ENCODE data around the gene HMGA1. TPM values are rescaled to one million over a fixed set of nuclear protein-coding genes. Genes with fewer than 3 reads are reported as not detected.
A peak's percentile ranks its signal among the peaks of the same experiment; 100 is the strongest.

HMGA1 gene
- polyA plus RNA-seq, 3 donors: 11.4 to 37.9 (median 17.6) TPM

- TF ChIP-seq CTCF (IDR thresholded peaks at IDR 0.05): no peak
These were observed 1.2 kb upstream of the HMGA1 start for GRCh38 chr6:34235307-34236130.

GRCh38 chr6:34236131-34236442 lies 586 bp upstream of the HMGA1 start:
- Mint-ChIP-seq H3K36me3 (peaks cover 12 to 24% of the 10 kb centered on the region in 2 donors), H3K27me3 (ENCODE audit: low read depth in 3 of 3) (peaks cover 0 to 2% (median 1%) of the 10 kb centered on the region in 3 donors), H3K27ac (peak overlapping the region; percentile 90 to 97 (median 95)), H3K4me1 (peaks cover 27% of the 10 kb centered on the region), H3K9me3 (no peaks in the 10 kb centered on the region), H3K4me3 (peak overlapping the region; percentile 77 to 82)
- Histone ChIP-seq H3K4me3 (replicated peaks in 1 of 3; ENCODE audit: low read depth in 2 of 3, low read length in 3 of 3) (peak overlapping the region; percentile 27 to 69 (median 37)), H3K36me3 (replicated peaks in 1 of 2; ENCODE audit: control insufficient read depth in 1 of 2, insufficient read depth in 2 of 2, low read length in 2 of 2) (peaks cover 4 to 9% of the 10 kb centered on the region in 2 donors), H3K9ac (ENCODE audit: insufficient read depth, low read length, poor library complexity, severe bottlenecking) (peak overlapping the region; percentile 89), H3K9me3 (replicated peaks in 1 of 2; ENCODE audit: control insufficient read depth in 1 of 2, insufficient read depth in 1 of 2, low read length in 2 of 2) (no peaks in the 10 kb centered on the region), H3K27me3 (ENCODE audit: control insufficient read depth in 2 of 2, insufficient read depth in 2 of 2, low read length in 2 of 2) (no peaks in the 10 kb centered on the region), H3K4me1 (ENCODE audit: control insufficient read depth in 1 of 2, insufficient read depth in 2 of 2, low read length in 2 of 2) (peaks cover 19 to 34% of the 10 kb centered on the region in 2 donors), H3K27ac (ENCODE audit: low read depth in 1 of 2, low read length in 2 of 2) (peak overlapping the region; percentile 86 to 97), H4K20me1 (ENCODE audit: insufficient read depth, low read length) (peaks cover 32% of the 10 kb centered on the region), H2AFZ (ENCODE audit: insufficient read depth, low read depth, low read length, poor library complexity, severe bottlenecking) (no peak overlapping the region), H3K79me2 (ENCODE audit: insufficient read depth, low read length) (peaks cover 30% of the 10 kb centered on the region), H3K4me2 (replicated peaks; ENCODE audit: extremely low read depth, low read length, poor library complexity, severe bottlenecking) (peak overlapping the region; percentile 72)
- intact Hi-C loops (cut with micrococcal nuclease): loop anchor here in 1 of 2 donors (1.0 kb wide), 2 partner anchors 8 to 12 kb away; no protein-coding TSS in a partner anchor
- 3% methylated on average over 7 of the region's 13 CpGs for WGBS (ENCODE audit: insufficient coverage)
- peak; percentile 60 to 76 (median 75) for DNase-seq
- no peak for TF ChIP-seq CTCF (IDR thresholded peaks at IDR 0.05)

More at GRCh38 chr6:34235307-34236130, 1.2 kb upstream of the HMGA1 start:
- DNase-seq: peak; percentile 92 to 95 (median 92)
- H3K27ac ChIP-seq (ENCODE audit: low read depth in 1 of 2, low read length in 2 of 2): peak overlapping the region; percentile 86 to 97
- peaks cover 33% of the 10 kb centered on the region for H3K4me1 Mint-ChIP-seq
- no peaks in the 10 kb centered on the region for H3K9me3 ChIP-seq (replicated peaks in 1 of 2; ENCODE audit: control insufficient read depth in 1 of 2, insufficient read depth in 1 of 2, low read length in 2 of 2)
- peaks cover 1 to 2% (median 2%) of the 10 kb centered on the region in 3 donors for H3K27me3 Mint-ChIP-seq (ENCODE audit: low read depth in 3 of 3)
- H3K4me3 ChIP-seq (replicated peaks in 1 of 3; ENCODE audit: low read depth in 2 of 3, low read length in 3 of 3): peak overlapping the region; percentile 27 to 69 (median 37)
- H3K4me1 ChIP-seq (ENCODE audit: control insufficient read depth in 1 of 2, insufficient read depth in 2 of 2, low read length in 2 of 2): peaks cover 24 to 40% of the 10 kb centered on the region in 2 donors
- peaks cover 30% of the 10 kb centered on the region for H3K79me2 ChIP-seq (ENCODE audit: insufficient read depth, low read length)
- intact Hi-C loops (cut with micrococcal nuclease): loop anchor here in 1 of 2 donors (1.0 kb wide), 2 partner anchors 9 to 11 kb away; no protein-coding TSS in a partner anchor
- H3K9ac ChIP-seq (ENCODE audit: insufficient read depth, low read length, poor library complexity, severe bottlenecking): peak overlapping the region; percentile 89
- H3K4me2 ChIP-seq (replicated peaks; ENCODE audit: extremely low read depth, low read length, poor library complexity, severe bottlenecking): peak overlapping the region; percentile 72
- no peaks in the 10 kb centered on the region for H3K27me3 ChIP-seq (ENCODE audit: control insufficient read depth in 2 of 2, insufficient read depth in 2 of 2, low read length in 2 of 2)
- H2AFZ ChIP-seq (ENCODE audit: insufficient read depth, low read depth, low read length, poor library complexity, severe bottlenecking): no peak overlapping the region
- WGBS (ENCODE audit: insufficient coverage): 1% methylated on average over 62 of the region's 75 CpGs
- H3K9me3 Mint-ChIP-seq: peaks cover 0 to 2% (median 0%) of the 10 kb centered on the region in 7 donors
- H3K4me3 Mint-ChIP-seq: peak overlapping the region; percentile 77 to 82
- peaks cover 6 to 19% of the 10 kb centered on the region in 2 donors for H3K36me3 Mint-ChIP-seq
- H3K36me3 ChIP-seq (replicated peaks in 1 of 2; ENCODE audit: control insufficient read depth in 1 of 2, insufficient read depth in 2 of 2, low read length in 2 of 2): peaks cover 0 to 4% of the 10 kb centered on the region in 2 donors
- peak overlapping the region; percentile 90 to 97 (median 95) for H3K27ac Mint-ChIP-seq
- peaks cover 28% of the 10 kb centered on the region for H4K20me1 ChIP-seq (ENCODE audit: insufficient read depth, low read length)
